COLO668 (cell line): Measurements from ENCODE around the gene PPIG.
A peak's percentile ranks its signal among the peaks of the same experiment; 100 is the strongest.
"Not testable (repeated sequence)": the region's sequence is repeated elsewhere in the genome, so short reads cannot be mapped to it uniquely, and the experiment has no call there.

Experiments
- DNase-seq: peaks from one replicate; lab custom pipeline; 2025; ENCODE audit not compliant: unreplicated experiment; lab: John Stamatoyannopoulos, UW

Gene PPIG

GRCh38 chr2:169584005-169584877 is at the start of gene PPIG:
Gene PPIG (plus strand): TSS chr2:169584351. CDS start chr2:169604042, 19,691 bp downstream.
- DNase-seq, result peak; percentile 95

- DNase-seq, result not testable (repeated sequence)
These were observed 44.7 kb upstream of the PPIG start for GRCh38 chr2:169539460-169539859.

- no peak for DNase-seq
These were observed 44.0 kb upstream of the PPIG start for GRCh38 chr2:169540146-169540545.

- DNase-seq, result no peak
These were observed 41.7 kb upstream of the PPIG start for GRCh38 chr2:169542433-169542832.

GRCh38 chr2:169546756-169547155 is 37.4 kb upstream of the PPIG start:
- no peak for DNase-seq

- DNase-seq, result no peak
These were observed 22.8 kb upstream of the PPIG start for GRCh38 chr2:169561364-169561763.

GRCh38 chr2:169562084-169562483 is 22.1 kb upstream of the PPIG start:
- not testable (repeated sequence) for DNase-seq

GRCh38 chr2:169562519-169562918 is 21.6 kb upstream of the PPIG start:
- no peak for DNase-seq

GRCh38 chr2:169565686-169566085 is 18.5 kb upstream of the PPIG start:
- DNase-seq, result no peak

GRCh38 chr2:169569948-169570347 is 14.2 kb upstream of the PPIG start:
- no peak for DNase-seq

- not testable (repeated sequence) for DNase-seq
These were observed 13.4 kb upstream of the PPIG start for GRCh38 chr2:169570752-169571151.

GRCh38 chr2:169571571-169571970 is 12.6 kb upstream of the PPIG start:
- no peak for DNase-seq

- no peak for DNase-seq
These were observed 12.0 kb upstream of the PPIG start for GRCh38 chr2:169572189-169572588.

GRCh38 chr2:169572821-169573159 is 11.4 kb upstream of the PPIG start:
- DNase-seq, result no peak

- peak; percentile 95 for DNase-seq
These were observed 10.8 kb upstream of the PPIG start, which contains the start of gene FASTKD1 for GRCh38 chr2:169573160-169573973. Gene FASTKD1 (minus strand): TSS chr2:169573865. CDS start chr2:169572029, 1,836 bp downstream.

GRCh38 chr2:169573974-169574299 is 10.2 kb upstream of the PPIG start:
- no peak for DNase-seq

- DNase-seq, result not testable (repeated sequence)
These were observed 9.6 kb upstream of the PPIG start for GRCh38 chr2:169574539-169574938.

GRCh38 chr2:169575264-169575663 is 8.9 kb upstream of the PPIG start:
- not testable (repeated sequence) for DNase-seq

- DNase-seq, result no peak
These were observed 5.1 kb upstream of the PPIG start for GRCh38 chr2:169579044-169579443.

- not testable (repeated sequence) for DNase-seq
These were observed 1.4 kb upstream of the PPIG start for GRCh38 chr2:169582552-169583266.

- DNase-seq, result no peak
These were observed 633 bp upstream of the PPIG start for GRCh38 chr2:169583518-169583917.
